ENCODE results near the gene PTPRN2. TPM values are rescaled to one million over a fixed set of nuclear protein-coding genes. Genes with fewer than 3 reads are reported as not detected.

Gene PTPRN2
- total and polyA plus RNA-seq, 9 of the 15 experiments (the other 6 are each of a cell fraction or from before 2014, with no cell fraction given): not detected

DNA sequence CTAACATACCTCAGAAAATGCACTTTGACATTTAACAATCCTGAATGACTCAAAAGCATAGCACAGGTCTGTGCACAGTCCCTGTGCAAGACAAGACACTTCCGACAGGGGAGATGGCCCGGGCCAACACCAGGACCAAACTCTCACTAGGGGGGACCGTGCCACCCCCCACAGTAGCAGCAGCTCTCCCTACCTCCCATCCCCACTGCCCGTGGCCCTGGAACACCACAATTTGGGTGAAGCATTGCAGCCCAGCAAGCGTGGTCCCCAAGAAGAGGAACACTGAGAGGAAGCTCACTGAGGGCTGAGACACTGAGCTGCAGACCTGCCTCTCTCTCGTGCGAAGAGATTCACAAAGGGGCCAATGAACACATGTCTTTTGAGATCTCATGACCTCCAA is 26.0 kb downstream of the PTPRN2 start (continued):
- TF ChIP-seq CTCF (IDR thresholded peaks at IDR 0.05 in 2 of 3, conservative IDR thresholded peaks at IDR 0.05 in 1 of 3; ENCODE audit: insufficient read depth in 2 of 3, low read depth in 1 of 3, low read length in 3 of 3): no peak

GRCh38 chr7:158560386-158560785 is 27.2 kb downstream of the PTPRN2 start:
- H3K27me3 ChIP-seq (ENCODE audit: control insufficient read depth in 2 of 2, insufficient read depth in 2 of 2, low read length in 2 of 2): peaks cover 53 to 81% of the 10 kb centered on the region in 2 experiments
- POLR2A ChIA-PET: no interaction called here

More at GRCh38 chr7:158560386-158560785, 27.2 kb downstream of the PTPRN2 start:
- intact Hi-C loops (cut with micrococcal nuclease): loop anchor here (5.0 kb wide), 1 partner anchor 1093 kb away; no protein-coding TSS in a partner anchor
- CTCF ChIA-PET (ENCODE audit: low intra/inter-chr PET ratio): no interaction called here
- ATAC-seq (no peak), FAIRE-seq (no peak), DNase-seq (ENCODE audit: extremely low read depth in 1 of 4, low spot score in 3 of 4) (no peak)
- H3K79me2 ChIP-seq (ENCODE audit: control insufficient read depth, insufficient read depth, low read length): no peaks in the 10 kb centered on the region
- H3K9me3 ChIP-seq (replicated peaks; ENCODE audit: control insufficient read depth, insufficient read depth, low read depth, low read length): no peaks in the 10 kb centered on the region
- H3K4me2 ChIP-seq (ENCODE audit: insufficient read depth, low read length): no peak overlapping the region
- H3K4me1 ChIP-seq (replicated peaks in 1 of 2; ENCODE audit: control insufficient read depth in 2 of 2, insufficient read depth in 2 of 2, low read length in 2 of 2): peaks cover 0 to 10% of the 10 kb centered on the region in 2 experiments; a peak in 1 of 5 replicates
- no TSS peak for BruUV-seq (replicated peaks)
- no peak overlapping the region for H3K4me3 ChIP-seq
- no peak overlapping the region for H2AFZ ChIP-seq (ENCODE audit: low read depth, low read length)
- no peak overlapping the region for H3K27ac ChIP-seq (ENCODE audit: extremely low read depth, low read depth, low read length)
- no peaks in the 10 kb centered on the region for H3K9me1 ChIP-seq (ENCODE audit: control insufficient read depth, insufficient read depth, low read length)
- no peak overlapping the region for H3K9ac ChIP-seq (ENCODE audit: insufficient read depth in 1 of 2, low read depth in 2 of 2, low read length in 2 of 2)
- H3K36me3 ChIP-seq (ENCODE audit: control insufficient read depth, insufficient read depth, low read length): no peaks in the 10 kb centered on the region
- H4K20me1 ChIP-seq (replicated peaks; ENCODE audit: control insufficient read depth, insufficient read depth, low read length): no peaks in the 10 kb centered on the region; the same call in 1 of the 2 replicates
- WGBS (ENCODE audit: insufficient coverage, low coverage, missing lambda C conversion rate): 30% methylated on average over 12 of the region's 12 CpGs
- TF ChIP-seq PURB (CRISPR knock-in tag; IDR thresholded peaks at IDR 0.05; ENCODE audit: low read depth): no peak
- no peak for TF ChIP-seq SNIP1 (IDR thresholded peaks at IDR 0.05; ENCODE audit: low read depth)
- no peak for TF ChIP-seq ZNF274 (IDR thresholded peaks at IDR 0.05; ENCODE audit: borderline replicate concordance, low read depth, low read length)
- TF ChIP-seq SREBF2 (CRISPR knock-in tag; IDR thresholded peaks at IDR 0.05): no peak
- TF ChIP-seq, protein P1, sequence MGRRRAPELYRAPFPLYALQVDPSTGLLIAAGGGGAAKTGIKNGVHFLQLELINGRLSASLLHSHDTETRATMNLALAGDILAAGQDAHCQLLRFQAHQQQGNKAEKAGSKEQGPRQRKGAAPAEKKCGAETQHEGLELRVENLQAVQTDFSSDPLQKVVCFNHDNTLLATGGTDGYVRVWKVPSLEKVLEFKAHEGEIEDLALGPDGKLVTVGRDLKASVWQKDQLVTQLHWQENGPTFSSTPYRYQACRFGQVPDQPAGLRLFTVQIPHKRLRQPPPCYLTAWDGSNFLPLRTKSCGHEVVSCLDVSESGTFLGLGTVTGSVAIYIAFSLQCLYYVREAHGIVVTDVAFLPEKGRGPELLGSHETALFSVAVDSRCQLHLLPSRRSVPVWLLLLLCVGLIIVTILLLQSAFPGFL (CRISPR knock-in tag; IDR thresholded peaks at IDR 0.05): no peak
- TF ChIP-seq PHTF2 (CRISPR knock-in tag; IDR thresholded peaks at IDR 0.05): no peak
- no peak for TF ChIP-seq SNAPC5 (CRISPR knock-in tag; IDR thresholded peaks at IDR 0.05)
- no peak for TF ChIP-seq YY1 (IDR thresholded peaks at IDR 0.05; ENCODE audit: borderline replicate concordance in 1 of 3, control insufficient read depth in 1 of 3, extremely low read depth in 1 of 3, insufficient read depth in 3 of 3, insufficient read length in 1 of 3, insufficient replicate concordance in 2 of 3, low read depth in 1 of 3, low read length in 2 of 3)
- no peak for TF ChIP-seq CBFA2T3 (IDR thresholded peaks at IDR 0.05)
- TF ChIP-seq CREB1 (IDR thresholded peaks at IDR 0.05): no peak
- no peak for TF ChIP-seq CREB1 (CRISPR knock-in tag; IDR thresholded peaks at IDR 0.05)
- no peak for TF ChIP-seq CHD2 (IDR thresholded peaks at IDR 0.05; ENCODE audit: low read depth, low read length)
- no peak for TF ChIP-seq TSC22D4 (tag; IDR thresholded peaks at IDR 0.05)
- in situ Hi-C loops (cut with MboI): no loop called here
